ENCODE data around the gene RNF123.

RNF123 gene

GRCh38 chr3:49716691-49717210 lies 27.4 kb downstream of the RNF123 start:
- FAIRE-seq (no peak), DNase-seq (ENCODE audit: insufficient read length, low spot score) (no peak)
- TF ChIP-seq CTCF (IDR thresholded peaks at IDR 0.05; ENCODE audit: insufficient read depth, missing control alignments): no peak

DNA sequence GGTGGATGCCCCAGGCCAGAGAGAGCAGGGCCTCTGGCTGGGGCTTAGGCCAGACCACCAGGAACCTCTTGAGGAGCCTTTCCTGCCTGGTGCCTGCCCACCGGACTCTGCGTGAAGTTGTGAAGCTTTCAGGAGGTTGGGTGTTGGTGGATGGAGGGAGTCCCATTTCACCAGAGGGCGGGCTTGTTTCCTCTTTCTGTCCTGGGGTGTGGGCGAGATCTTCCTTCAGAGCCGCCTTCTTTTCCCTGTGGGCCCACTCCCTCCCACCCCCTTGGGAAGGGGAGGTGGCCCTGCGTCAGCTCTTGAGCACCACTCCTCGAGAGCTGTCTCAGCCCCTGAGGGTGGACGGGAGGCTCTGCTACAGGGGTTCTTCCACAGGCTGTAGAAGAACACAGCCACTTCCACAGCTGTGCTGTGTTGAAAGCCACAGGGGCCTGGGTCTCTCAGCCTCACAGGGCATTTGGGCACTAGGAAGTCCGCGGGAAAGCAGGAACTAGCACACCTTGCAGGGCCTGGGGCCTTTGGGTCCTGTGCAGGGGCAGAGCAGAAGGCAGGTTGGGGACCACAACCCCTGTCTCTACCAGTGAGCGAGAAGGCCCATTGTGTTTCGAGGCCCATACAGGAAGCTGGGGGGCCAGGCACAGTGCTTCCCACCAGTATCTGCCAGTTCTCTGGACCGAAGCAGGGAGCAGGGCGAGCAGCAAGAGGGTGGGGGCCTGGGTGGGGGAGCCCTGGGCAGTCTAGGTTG lies 28.0 kb downstream of the RNF123 start:
- FAIRE-seq (no peak), DNase-seq (ENCODE audit: insufficient read length, low spot score) (no peak)
- TF ChIP-seq CTCF (IDR thresholded peaks at IDR 0.05; ENCODE audit: insufficient read depth, missing control alignments): no peak

DNA sequence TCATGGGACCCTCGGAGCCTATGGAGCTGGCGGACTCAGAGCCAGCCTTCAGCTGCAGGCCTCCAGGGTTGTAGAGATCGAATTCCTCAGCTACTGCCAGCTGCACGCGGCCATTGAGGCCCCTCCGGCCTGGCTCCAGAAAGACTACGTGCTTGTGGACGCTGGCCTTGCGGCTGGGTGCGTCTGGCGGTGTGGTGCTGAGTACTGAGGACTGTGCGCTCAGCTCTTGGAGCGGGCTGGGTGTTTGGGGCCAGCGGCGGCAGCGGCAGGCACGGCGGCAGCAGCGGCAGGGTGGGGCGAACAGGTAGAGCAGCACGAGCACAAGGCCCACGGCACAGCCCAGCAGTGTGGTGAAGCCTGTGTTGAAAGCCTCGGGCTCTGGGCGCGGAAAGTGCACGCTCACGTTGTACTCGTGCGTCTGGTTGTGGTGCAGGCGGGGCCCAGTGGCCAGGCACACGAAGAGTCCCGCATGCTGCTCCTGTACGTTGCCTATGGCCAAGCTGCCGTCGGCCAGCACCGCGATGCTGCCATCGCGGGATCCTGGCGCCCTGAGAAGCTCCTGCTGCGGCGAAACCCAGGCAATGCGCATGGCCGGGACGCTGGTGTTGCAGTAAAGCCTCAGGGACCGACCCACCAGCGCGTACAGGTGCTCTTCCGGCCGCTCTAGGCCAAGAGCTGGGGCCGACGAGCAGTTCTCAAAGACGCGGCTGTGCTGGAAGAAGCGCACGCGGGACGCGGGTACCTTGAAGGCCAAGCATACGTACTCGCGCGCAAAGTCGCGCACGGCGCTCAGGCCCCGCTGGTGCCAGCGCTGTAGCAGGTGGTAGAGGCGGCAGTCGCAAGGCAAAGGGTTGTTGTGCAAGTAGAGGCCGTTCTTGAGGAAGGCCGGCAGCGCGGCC lies 28.9 kb downstream of the RNF123 start:
- no peak for TF ChIP-seq CTCF (IDR thresholded peaks at IDR 0.05; ENCODE audit: insufficient read depth, missing control alignments)
- no peak for FAIRE-seq
- DNase-seq (ENCODE audit: insufficient read length, low spot score): no peak

DNA sequence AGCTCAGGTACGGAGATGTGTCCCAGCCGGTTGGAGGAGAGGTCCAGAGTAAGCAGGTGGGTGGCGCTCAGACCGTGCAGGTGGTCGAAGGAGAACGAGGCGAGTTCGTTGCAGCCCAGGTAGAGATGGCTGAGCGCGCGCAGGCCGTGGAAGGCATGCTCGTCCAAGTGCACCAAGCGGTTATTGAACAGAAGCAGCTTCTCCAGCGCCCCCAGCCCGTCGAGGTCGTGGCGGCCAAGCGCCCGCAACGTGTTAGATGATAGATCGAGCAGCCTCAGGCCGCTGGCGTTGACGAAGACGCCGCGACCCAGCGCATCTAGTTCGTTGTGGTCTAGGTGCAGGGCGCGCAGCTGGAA lies 29.5 kb downstream of the RNF123 start:
- TF ChIP-seq CTCF (IDR thresholded peaks at IDR 0.05; ENCODE audit: insufficient read depth, missing control alignments): no peak
- DNase-seq (ENCODE audit: insufficient read length, low spot score) (no peak), FAIRE-seq (no peak)

GRCh38 chr3:49719214-49719884 lies 30.0 kb downstream of the RNF123 start, which contains the start of gene AMIGO3:
AMIGO3 (minus strand) TSS chr3:49719684; CDS start chr3:49719465, 219 bp downstream.
- FAIRE-seq (no peak), DNase-seq (ENCODE audit: insufficient read length, low spot score) (peak; percentile 100)
- TF ChIP-seq CTCF (IDR thresholded peaks at IDR 0.05; ENCODE audit: insufficient read depth, missing control alignments): peak; percentile 10

GRCh38 chr3:49720855-49721595 lies 31.7 kb downstream of the RNF123 start:
- FAIRE-seq (no peak), DNase-seq (ENCODE audit: insufficient read length, low spot score) (no peak)
- no peak for TF ChIP-seq CTCF (IDR thresholded peaks at IDR 0.05; ENCODE audit: insufficient read depth, missing control alignments)

Measured in D721Med (cell line).